ENCODE data around the gene FMN2.

DNA sequence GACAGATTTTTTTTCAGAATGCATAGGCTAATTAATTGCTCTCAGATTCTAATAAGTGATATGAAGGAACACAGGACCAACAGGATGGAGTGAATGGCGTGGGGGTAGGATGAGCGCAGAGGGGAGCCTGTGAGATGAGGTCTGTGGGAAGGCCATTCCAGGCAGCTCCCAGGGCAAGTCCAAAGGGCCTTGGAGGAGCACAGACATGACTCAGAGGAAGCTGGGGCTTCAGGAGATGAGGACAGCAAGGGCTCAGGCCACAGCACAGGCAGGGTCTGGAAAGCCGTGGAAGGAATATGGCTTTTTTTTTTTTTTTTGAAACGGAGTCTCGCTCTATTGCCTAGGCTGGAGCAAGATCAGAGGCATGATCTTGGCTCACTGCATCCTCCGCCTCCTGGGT lies 35.1 kb downstream of the FMN2 start:
- TF ChIP-seq BHLHE40 (IDR thresholded peaks at IDR 0.05; ENCODE audit: low read depth, low read length), result no peak
- no peak for TF ChIP-seq KDM1A (IDR thresholded peaks at IDR 0.05; ENCODE audit: low read depth)
- TF ChIP-seq, protein P1, sequence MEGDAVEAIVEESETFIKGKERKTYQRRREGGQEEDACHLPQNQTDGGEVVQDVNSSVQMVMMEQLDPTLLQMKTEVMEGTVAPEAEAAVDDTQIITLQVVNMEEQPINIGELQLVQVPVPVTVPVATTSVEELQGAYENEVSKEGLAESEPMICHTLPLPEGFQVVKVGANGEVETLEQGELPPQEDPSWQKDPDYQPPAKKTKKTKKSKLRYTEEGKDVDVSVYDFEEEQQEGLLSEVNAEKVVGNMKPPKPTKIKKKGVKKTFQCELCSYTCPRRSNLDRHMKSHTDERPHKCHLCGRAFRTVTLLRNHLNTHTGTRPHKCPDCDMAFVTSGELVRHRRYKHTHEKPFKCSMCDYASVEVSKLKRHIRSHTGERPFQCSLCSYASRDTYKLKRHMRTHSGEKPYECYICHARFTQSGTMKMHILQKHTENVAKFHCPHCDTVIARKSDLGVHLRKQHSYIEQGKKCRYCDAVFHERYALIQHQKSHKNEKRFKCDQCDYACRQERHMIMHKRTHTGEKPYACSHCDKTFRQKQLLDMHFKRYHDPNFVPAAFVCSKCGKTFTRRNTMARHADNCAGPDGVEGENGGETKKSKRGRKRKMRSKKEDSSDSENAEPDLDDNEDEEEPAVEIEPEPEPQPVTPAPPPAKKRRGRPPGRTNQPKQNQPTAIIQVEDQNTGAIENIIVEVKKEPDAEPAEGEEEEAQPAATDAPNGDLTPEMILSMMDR (IDR thresholded peaks at IDR 0.05), result no peak
- TF ChIP-seq CBX8 (IDR thresholded peaks at IDR 0.05), result no peak
- TF ChIP-seq, protein P2, sequence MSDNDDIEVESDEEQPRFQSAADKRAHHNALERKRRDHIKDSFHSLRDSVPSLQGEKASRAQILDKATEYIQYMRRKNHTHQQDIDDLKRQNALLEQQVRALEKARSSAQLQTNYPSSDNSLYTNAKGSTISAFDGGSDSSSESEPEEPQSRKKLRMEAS (IDR thresholded peaks at IDR 0.05), result no peak
- no peak for TF ChIP-seq CEBPB (IDR thresholded peaks at IDR 0.05)
- no peak for TF ChIP-seq REST (IDR thresholded peaks at IDR 0.05)
- TF ChIP-seq, protein P3, sequence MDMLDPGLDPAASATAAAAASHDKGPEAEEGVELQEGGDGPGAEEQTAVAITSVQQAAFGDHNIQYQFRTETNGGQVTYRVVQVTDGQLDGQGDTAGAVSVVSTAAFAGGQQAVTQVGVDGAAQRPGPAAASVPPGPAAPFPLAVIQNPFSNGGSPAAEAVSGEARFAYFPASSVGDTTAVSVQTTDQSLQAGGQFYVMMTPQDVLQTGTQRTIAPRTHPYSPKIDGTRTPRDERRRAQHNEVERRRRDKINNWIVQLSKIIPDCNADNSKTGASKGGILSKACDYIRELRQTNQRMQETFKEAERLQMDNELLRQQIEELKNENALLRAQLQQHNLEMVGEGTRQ (IDR thresholded peaks at IDR 0.05), result no peak
- TF ChIP-seq, protein P4, sequence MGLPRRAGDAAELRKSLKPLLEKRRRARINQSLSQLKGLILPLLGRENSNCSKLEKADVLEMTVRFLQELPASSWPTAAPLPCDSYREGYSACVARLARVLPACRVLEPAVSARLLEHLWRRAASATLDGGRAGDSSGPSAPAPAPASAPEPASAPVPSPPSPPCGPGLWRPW (IDR thresholded peaks at IDR 0.05), result no peak
- TF ChIP-seq POLR2A (IDR thresholded peaks at IDR 0.05; ENCODE audit: low read length), result no peak
- TF ChIP-seq, protein P5, sequence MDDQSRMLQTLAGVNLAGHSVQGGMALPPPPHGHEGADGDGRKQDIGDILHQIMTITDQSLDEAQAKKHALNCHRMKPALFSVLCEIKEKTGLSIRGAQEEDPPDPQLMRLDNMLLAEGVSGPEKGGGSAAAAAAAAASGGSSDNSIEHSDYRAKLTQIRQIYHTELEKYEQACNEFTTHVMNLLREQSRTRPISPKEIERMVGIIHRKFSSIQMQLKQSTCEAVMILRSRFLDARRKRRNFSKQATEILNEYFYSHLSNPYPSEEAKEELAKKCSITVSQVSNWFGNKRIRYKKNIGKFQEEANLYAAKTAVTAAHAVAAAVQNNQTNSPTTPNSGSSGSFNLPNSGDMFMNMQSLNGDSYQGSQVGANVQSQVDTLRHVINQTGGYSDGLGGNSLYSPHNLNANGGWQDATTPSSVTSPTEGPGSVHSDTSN (IDR thresholded peaks at IDR 0.05), result no peak
- no peak for TF ChIP-seq HMGXB4 (CRISPR knock-in tag; IDR thresholded peaks at IDR 0.05; ENCODE audit: borderline replicate concordance)
